OCI-LY1 (cell line): ENCODE results near the gene MAP3K6.

Experiments
- EZH2 ChIP-seq: fragments of 200-600 bp; sonication (generic), shearing (Covaris generic); IDR thresholded peaks from 2 replicates; pipeline ENCODE4 v1.8.0; 2017; ENCODE audit warnings: borderline replicate concordance, mixed run types, mild to moderate bottlenecking, antibody characterized with exemption, low read length, moderate library complexity, mixed read lengths
- TF ChIP-seq, protein P1 (sequence below): fragments of 200-600 bp; sonication (generic), shearing (Covaris generic); IDR thresholded peaks from 2 replicates; pipeline ENCODE4 v1.5.1; 2017; ENCODE audit warnings: mild to moderate bottlenecking, antibody characterized with exemption, low read length, moderate library complexity, mixed read lengths

DNA sequence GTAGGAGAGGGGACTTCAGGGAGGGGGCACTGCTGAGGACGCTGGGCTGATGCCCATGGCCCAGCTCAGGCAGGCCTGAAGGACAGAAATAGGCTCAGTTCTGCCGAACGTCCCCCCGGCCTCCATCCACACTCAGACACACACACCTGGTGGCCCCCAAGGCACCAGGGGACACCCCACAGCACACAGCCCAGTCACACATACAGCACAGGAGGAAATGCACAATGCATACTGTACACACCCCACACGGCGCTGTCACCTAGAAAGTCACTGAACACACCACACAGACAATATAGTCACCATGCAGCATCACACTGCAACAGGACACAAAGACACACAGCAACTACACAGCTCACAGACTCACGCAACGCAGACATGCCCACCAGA, 24.4 kb downstream of the MAP3K6 start:
- TF ChIP-seq, protein P1, sequence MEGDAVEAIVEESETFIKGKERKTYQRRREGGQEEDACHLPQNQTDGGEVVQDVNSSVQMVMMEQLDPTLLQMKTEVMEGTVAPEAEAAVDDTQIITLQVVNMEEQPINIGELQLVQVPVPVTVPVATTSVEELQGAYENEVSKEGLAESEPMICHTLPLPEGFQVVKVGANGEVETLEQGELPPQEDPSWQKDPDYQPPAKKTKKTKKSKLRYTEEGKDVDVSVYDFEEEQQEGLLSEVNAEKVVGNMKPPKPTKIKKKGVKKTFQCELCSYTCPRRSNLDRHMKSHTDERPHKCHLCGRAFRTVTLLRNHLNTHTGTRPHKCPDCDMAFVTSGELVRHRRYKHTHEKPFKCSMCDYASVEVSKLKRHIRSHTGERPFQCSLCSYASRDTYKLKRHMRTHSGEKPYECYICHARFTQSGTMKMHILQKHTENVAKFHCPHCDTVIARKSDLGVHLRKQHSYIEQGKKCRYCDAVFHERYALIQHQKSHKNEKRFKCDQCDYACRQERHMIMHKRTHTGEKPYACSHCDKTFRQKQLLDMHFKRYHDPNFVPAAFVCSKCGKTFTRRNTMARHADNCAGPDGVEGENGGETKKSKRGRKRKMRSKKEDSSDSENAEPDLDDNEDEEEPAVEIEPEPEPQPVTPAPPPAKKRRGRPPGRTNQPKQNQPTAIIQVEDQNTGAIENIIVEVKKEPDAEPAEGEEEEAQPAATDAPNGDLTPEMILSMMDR: no peak
- TF ChIP-seq EZH2: no peak
